ENCODE measurements around the gene FASTKD3.

DNA sequence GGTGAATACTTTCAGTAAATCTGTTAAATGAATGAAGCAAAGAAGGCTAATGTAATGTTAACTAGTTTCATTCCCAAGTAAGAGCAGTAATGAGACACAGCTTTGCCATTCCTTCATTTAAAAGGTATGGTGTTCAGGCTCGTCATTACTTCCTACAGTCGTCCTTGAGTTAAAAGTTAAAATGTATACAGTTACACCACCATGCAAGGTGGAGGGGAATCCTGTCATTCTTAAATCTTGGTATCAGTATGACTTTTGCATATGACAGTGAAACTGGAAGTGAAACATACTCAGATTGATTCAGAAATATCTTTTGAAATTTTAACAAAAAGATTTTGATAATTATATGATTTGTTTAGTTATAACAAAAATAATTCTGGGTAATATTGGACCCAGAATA lies 26.0 kb upstream of the FASTKD3 start:
- TF ChIP-seq, protein P1, sequence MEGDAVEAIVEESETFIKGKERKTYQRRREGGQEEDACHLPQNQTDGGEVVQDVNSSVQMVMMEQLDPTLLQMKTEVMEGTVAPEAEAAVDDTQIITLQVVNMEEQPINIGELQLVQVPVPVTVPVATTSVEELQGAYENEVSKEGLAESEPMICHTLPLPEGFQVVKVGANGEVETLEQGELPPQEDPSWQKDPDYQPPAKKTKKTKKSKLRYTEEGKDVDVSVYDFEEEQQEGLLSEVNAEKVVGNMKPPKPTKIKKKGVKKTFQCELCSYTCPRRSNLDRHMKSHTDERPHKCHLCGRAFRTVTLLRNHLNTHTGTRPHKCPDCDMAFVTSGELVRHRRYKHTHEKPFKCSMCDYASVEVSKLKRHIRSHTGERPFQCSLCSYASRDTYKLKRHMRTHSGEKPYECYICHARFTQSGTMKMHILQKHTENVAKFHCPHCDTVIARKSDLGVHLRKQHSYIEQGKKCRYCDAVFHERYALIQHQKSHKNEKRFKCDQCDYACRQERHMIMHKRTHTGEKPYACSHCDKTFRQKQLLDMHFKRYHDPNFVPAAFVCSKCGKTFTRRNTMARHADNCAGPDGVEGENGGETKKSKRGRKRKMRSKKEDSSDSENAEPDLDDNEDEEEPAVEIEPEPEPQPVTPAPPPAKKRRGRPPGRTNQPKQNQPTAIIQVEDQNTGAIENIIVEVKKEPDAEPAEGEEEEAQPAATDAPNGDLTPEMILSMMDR (IDR thresholded peaks at IDR 0.05): no peak
- TF ChIP-seq POLR2A (IDR thresholded peaks at IDR 0.05): no peak

Data from esophagus squamous epithelium (tissue), 4 donors.